Thymus (tissue), 11 donors: ENCODE measurements around the gene GALNT17. TPM values are rescaled to one million over a fixed set of nuclear protein-coding genes. Genes with fewer than 3 reads are reported as not detected.
"Not testable (repeated sequence)": the region's sequence is repeated elsewhere in the genome, so short reads cannot be mapped to it uniquely, and the experiment has no call there.

ENCODE experiments used
- DNase-seq, 9 donors: peaks; one replicate each; pipeline ENCODE4 v3.0.0-alpha.2; 2013; ENCODE audit warnings: low spot score in 9 of 9, low read depth in 6 of 9, missing footprints in 1 of 9
- H3K27ac ChIP-seq, 2 donors: one replicate each; pipeline ENCODE4 v1.5.1; 2013; ENCODE audit warnings: control low read depth in 1 of 2, low read depth in 1 of 2, low read length in 1 of 2, mild to moderate bottlenecking in 1 of 2, moderate library complexity in 1 of 2
- H3K27me3 ChIP-seq, 2 donors: one replicate each; pipeline ENCODE4 v1.5.1; 2013; ENCODE audit warnings: low read length in 1 of 2; ENCODE audit not compliant: control insufficient read depth in 2 of 2, insufficient read depth in 1 of 2
- H3K36me3 ChIP-seq, 2 donors: one replicate each; pipeline ENCODE4 v1.5.1; 2013; ENCODE audit warnings: low read length in 1 of 2, mild to moderate bottlenecking in 1 of 2, moderate library complexity in 1 of 2; ENCODE audit not compliant: control insufficient read depth in 2 of 2, insufficient read depth in 2 of 2
- H3K4me1 ChIP-seq, 2 donors: one replicate each; pipeline ENCODE4 v1.5.1; 2013; ENCODE audit warnings: low read length in 2 of 2; ENCODE audit not compliant: control insufficient read depth in 2 of 2, insufficient read depth in 2 of 2
- H3K4me3 ChIP-seq, 2 donors: one replicate each; pipeline ENCODE4 v1.5.1; 2013; ENCODE audit warnings: low read length in 2 of 2, control low read depth in 1 of 2, mild to moderate bottlenecking in 1 of 2
- H3K9me3 ChIP-seq, 2 donors: one replicate each; pipeline ENCODE4 v1.5.1; 2013; ENCODE audit warnings: low read length in 1 of 2, mild to moderate bottlenecking in 1 of 2; ENCODE audit not compliant: control insufficient read depth in 2 of 2, insufficient read depth in 1 of 2
- WGBS: extraction: QIAGEN DNeasy Blood & Tissue Kit; methylation state at CpG from one replicate; pipeline ENCODE4 v1.1.7; 2013; 5-methylcytosine and 5-hydroxymethylcytosine counted together
- polyA plus RNA-seq: library from polyadenylated mRNA; stranded (reverse); fragments of 200-250 nt; gene quantifications from one replicate; pipeline ENCODE4 v1.2.3, GENCODE V29; 2013
- total RNA-seq: library from RNA; stranded (reverse); fragments of 120-200 nt; gene quantifications from one replicate; pipeline ENCODE4 v1.2.4, GENCODE V29; 2013
- donor health status: healthy.

The GALNT17 gene
- total and polyA plus RNA-seq, 2 donors = 1.8 to 9.2 TPM

DNA sequence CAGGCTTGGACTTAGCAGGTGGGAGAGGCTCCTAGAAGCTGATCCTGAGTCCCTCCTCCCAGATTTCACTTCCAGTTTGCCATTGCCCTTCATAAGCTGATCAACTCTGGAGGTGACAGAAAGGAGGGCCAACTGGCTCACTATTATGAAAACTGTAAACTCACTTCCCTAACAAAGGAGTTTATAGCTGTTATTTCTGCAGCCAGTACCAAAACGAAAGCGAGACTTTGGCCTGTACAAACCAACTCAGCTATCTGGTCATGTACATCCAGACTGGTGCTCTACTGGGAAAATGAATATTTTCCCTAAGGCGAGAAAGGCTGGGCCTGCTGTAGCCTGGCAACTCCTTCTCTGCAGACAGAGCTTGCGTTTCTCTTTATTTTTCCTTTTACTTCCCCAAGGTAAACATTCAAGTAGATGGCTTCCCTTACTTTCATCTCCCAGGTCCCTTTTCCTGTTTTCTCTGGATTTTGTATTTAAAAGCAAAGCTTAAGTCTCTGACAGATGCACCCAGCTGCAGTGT lies 54.7 kb downstream of the GALNT17 start:
- no peak overlapping the region for H3K27ac ChIP-seq
- no peaks in the 10 kb centered on the region for H3K4me1 ChIP-seq
- peaks cover 3 to 15% of the 10 kb centered on the region in 2 donors for H3K9me3 ChIP-seq
- WGBS = 90% methylated on average over 4 of the region's 4 CpGs
- no peaks in the 10 kb centered on the region for H3K27me3 ChIP-seq
- no peak for DNase-seq
- no peak overlapping the region for H3K4me3 ChIP-seq
- no peaks in the 10 kb centered on the region for H3K36me3 ChIP-seq

DNA sequence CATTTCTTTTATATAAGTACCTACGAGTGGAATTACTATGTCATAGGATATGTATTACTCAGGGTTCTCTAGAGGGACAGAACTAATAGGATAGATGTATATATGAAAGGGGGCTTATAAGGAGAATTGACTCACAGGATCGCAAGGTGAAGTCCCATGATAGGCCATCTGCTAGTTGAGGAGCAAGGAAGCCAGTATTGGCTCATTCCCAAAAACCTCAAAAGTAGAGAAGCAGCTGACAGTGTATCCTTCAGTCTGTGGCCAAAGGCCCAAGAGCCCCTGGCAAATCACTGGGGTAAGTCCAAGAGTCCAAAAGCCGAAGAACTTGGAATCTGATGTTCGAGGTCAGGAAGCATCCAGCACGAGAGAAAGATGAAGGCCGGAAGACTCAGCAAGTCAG lies 59.8 kb downstream of the GALNT17 start:
- WGBS = 91% methylated on average over 6 of the region's 6 CpGs
- no peaks in the 10 kb centered on the region for H3K27me3 ChIP-seq
- no peak overlapping the region for H3K27ac ChIP-seq
- no peaks in the 10 kb centered on the region for H3K36me3 ChIP-seq
- DNase-seq = no peak
- H3K4me1 ChIP-seq = no peaks in the 10 kb centered on the region
- no peak overlapping the region for H3K4me3 ChIP-seq
- H3K9me3 ChIP-seq = peaks cover 1 to 8% of the 10 kb centered on the region in 2 donors

DNA sequence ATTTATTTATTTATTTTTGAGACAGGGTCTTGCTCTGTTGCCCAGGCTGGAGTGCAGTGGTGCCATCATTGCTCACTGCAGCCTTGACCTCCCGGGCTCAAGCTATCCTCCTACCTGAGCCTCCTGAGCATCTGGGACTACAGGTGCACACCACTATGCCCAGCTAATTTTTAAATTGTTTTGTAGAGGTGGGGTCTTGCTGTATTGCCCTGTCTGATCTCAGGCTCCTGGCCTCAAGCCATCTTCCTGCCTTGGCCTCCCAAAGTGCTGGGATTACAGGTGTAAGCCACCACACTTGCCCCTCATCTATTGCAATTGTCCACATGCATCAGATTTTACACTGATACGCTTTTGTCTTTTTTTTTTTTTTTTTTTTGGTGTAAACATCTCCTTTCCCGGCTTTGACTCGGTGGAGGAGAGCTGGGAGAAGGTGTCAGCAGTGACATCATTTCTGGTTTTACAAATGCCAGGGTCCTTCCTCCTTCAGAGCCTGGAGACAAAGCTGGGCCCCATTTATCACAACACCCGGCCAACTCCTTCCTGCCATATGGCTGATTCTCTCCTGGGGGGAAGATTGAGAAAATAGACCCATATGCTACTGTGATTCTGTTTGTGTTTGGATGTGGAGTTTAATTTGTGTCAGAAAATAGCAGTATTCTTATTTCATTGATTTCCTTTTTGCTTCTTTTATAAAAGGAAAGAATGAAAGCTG lies 61.3 kb downstream of the GALNT17 start:
- Histone ChIP-seq H3K4me1 (no peaks in the 10 kb centered on the region), H3K4me3 (no peak overlapping the region), H3K27me3 (no peaks in the 10 kb centered on the region), H3K9me3 (peaks cover 1 to 8% of the 10 kb centered on the region in 2 donors), H3K36me3 (no peaks in the 10 kb centered on the region), H3K27ac (no peak overlapping the region)
- DNase-seq = no peak
- 58% methylated on average over 5 of the region's 5 CpGs for WGBS

DNA sequence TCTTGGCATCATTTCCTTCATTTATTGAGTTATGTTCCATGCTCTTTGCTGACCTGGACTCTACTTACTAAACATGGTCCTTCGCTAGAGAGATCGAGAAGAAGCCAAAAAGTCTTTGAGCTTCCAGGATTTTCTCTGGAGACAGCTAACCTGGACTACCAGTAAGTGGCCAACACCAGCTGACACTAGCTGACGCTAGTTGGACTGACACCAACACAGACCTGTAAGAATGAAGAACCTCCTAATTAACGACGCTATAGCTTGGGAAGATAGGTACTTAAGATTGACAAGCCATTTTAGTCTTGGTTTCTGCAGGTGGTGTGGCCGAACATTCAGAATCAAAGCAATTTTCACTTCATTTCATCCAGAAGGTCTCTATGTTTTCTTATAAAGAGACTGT lies 66.4 kb downstream of the GALNT17 start:
- Histone ChIP-seq H3K27ac (peak overlapping the region in 1 of 2 donors; percentile 33), H3K27me3 (no peaks in the 10 kb centered on the region)
- 79% methylated on average over 6 of the region's 6 CpGs for WGBS

DNA sequence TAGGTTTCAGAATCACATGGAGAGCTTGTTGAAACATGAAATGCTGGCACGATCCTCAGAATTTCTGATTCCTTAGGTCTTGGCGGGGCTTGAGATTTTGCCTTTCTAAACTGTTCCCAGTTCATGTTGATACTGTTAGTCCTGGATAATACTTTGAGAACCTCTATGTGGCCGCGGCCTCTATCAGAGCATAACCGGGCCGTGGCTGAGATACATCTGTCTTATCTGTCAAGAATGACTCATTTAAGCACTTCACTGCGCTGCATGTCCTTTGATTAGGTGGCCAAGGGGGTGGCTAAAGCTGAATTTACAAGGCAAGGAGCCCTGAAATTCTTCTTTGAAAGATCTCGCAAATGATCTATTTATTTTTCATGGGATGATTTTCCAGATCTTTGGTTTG lies 66.9 kb downstream of the GALNT17 start:
- DNase-seq = peak in 1 of 9 donors; percentile 21
- H3K4me3 ChIP-seq = no peak overlapping the region
- H3K27ac ChIP-seq = peak overlapping the region in 1 of 2 donors; percentile 33
- 91% methylated on average over 8 of the region's 8 CpGs for WGBS
- H3K4me1 ChIP-seq = no peaks in the 10 kb centered on the region
- H3K9me3 ChIP-seq = no peaks in the 10 kb centered on the region
- no peaks in the 10 kb centered on the region for H3K27me3 ChIP-seq
- H3K36me3 ChIP-seq = no peaks in the 10 kb centered on the region

More for the DNA sequence above, 66.4 kb downstream of the GALNT17 start:
- Histone ChIP-seq H3K9me3 (no peaks in the 10 kb centered on the region), H3K4me3 (no peak overlapping the region), H3K4me1 (no peaks in the 10 kb centered on the region), H3K36me3 (no peaks in the 10 kb centered on the region)
- no peak for DNase-seq

DNA sequence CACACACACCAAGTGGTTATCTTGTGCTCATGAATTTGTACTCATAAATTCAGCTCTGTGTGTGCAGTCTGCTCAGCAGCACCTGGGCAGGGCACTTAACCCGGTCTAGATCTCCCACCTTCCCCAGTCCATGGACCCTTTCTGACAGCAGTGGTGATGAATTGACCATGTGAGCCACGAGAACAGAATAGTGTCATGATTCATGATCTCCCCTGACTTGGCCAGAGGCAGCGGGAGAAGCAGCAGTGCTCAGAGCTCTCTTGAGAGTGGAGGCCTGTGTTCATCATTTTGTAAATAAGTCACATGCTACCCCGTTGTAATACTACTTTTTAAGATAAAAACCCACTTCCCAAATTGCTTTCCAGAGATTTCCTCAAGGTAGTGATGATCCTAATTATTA lies 74.2 kb downstream of the GALNT17 start:
- Histone ChIP-seq H3K9me3 (peaks cover 0 to 7% of the 10 kb centered on the region in 2 donors), H3K27ac (no peak overlapping the region), H3K4me1 (no peaks in the 10 kb centered on the region), H3K4me3 (no peak overlapping the region), H3K27me3 (no peaks in the 10 kb centered on the region), H3K36me3 (no peaks in the 10 kb centered on the region)
- no peak for DNase-seq
- WGBS = 72% methylated on average over 4 of the region's 4 CpGs

DNA sequence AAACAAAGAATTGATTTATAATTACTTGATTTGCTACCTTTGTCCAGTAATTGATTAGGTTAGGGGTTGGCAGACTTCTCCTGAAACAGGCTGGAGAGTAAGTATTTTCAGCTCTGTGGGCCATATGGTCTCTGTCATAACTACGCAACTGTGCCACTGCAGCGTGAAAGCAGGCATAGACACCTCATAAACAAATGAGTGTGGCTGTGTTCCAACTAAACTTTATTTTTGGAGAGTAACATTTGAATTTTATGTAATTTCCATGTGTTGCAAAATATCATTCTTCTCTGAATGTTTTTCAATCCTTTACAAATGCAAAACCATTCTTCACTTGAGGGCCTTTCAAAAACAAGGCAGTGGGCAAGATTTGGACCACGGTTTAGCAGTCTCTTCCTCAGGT lies 76.9 kb downstream of the GALNT17 start:
- no peak for DNase-seq

DNA sequence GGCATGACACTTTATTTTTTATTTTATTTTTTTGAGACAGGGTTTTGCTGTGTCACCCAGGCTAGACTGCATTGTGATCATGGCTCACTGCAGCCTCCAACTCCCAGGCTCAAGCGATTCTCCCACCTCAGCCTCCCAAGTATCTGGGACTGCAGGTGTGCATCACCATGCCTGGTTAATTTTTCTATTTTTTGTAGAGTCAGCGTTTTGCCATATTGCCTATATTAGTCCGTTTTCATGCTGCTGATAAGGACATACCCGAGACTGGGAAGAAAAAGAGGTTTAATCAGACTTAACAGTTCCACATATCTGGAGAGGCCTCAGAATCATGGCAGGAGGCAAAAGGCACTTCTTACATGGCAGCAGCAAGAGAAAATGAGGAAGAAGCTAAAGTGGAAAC lies 77.5 kb downstream of the GALNT17 start:
- 94% methylated on average over 4 of the region's 4 CpGs for WGBS
- not testable (repeated sequence) for H3K4me1 ChIP-seq, H3K9me3 ChIP-seq, H3K27ac ChIP-seq, H3K27me3 ChIP-seq, DNase-seq, H3K36me3 ChIP-seq, H3K4me3 ChIP-seq

More for the DNA sequence above, 76.9 kb downstream of the GALNT17 start:
- H3K27ac ChIP-seq = no peak overlapping the region
- peaks cover 0 to 7% of the 10 kb centered on the region in 2 donors for H3K9me3 ChIP-seq
- H3K36me3 ChIP-seq = no peaks in the 10 kb centered on the region
- WGBS = 93% methylated on average over 3 of the region's 3 CpGs
- H3K4me3 ChIP-seq = no peak overlapping the region
- H3K27me3 ChIP-seq = no peaks in the 10 kb centered on the region
- H3K4me1 ChIP-seq = no peaks in the 10 kb centered on the region

DNA sequence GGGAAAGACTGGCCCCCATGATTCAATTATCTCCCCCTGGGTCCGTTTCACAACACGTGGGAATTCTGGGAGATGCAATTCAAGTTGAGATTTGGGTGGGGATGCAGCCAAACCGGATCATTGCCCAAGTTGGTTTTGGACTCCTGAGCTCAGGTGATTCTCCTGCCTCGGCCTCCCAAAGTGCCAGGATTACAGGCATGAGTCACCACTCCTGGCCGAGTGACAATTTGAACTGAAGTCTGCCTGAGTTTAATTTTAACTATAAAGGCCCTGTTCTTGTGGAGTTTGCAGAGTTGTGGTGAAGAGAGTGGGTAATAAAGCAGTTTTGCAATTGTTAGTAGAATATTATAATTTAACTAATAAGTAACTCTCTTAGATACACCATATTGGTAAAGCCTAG lies 78.3 kb downstream of the GALNT17 start:
- H3K4me3 ChIP-seq = no peak overlapping the region
- H3K4me1 ChIP-seq = no peaks in the 10 kb centered on the region
- H3K9me3 ChIP-seq = peaks cover 0 to 6% of the 10 kb centered on the region in 2 donors
- WGBS = 92% methylated on average over 5 of the region's 5 CpGs
- no peaks in the 10 kb centered on the region for H3K27me3 ChIP-seq
- no peak overlapping the region for H3K27ac ChIP-seq
- H3K36me3 ChIP-seq = no peaks in the 10 kb centered on the region
- DNase-seq = no peak
